Measurements from ENCODE around the gene CCPG1. TPM values are rescaled to one million over a fixed set of nuclear protein-coding genes. Genes with fewer than 3 reads are reported as not detected.

Gene CCPG1
- total and polyA plus RNA-seq, 2 of the 13 experiments (the other 11 are each of a cell fraction or from before 2014, with no cell fraction given): 16.1 to 19.5 TPM

DNA sequence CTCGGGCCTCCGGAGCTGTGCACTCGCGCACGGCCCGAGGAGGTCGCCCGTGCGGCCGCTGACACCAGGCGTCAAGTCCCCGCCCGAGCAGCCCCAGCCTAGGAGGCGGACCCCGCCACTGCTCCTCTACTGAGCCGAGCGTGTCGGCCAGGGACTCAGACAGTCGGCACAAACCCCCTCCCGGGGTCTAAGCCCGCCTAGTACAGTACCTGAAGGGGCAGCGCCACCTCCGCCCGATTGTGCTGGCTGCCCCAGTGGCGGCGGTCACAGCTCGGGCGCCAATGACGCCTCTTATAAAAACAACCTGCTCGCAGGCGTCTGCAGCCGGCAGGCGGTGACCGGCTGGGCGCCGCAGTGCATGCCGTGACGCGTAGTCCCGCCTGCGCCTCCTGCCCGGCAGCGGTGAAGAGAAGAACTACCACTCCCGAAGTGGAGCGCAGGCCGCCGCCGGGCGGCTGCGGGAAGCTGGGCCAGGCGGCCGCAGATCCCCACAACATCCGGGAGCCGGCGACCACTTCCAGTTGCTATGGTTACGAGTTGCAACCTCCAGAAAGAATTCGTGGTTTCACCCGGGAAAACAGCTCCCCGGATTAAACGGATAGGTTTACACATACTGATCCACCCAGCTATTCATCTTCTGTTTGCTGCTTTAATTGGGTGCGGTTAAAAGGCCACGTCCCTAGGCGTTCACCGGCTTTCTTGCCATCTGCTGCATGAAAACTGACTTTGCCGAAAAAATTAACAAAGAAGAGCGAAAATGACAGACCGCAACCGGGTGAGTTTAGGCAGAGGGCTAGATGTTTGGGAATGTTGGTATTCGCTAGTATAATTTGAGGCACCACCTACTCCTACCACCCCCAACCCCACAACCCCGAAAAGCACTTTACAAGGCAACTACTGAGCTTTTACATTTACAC lies at the start of gene CCPG1, which contains the start of gene PIERCE2 (continued):
- TF ChIP-seq, protein P1, sequence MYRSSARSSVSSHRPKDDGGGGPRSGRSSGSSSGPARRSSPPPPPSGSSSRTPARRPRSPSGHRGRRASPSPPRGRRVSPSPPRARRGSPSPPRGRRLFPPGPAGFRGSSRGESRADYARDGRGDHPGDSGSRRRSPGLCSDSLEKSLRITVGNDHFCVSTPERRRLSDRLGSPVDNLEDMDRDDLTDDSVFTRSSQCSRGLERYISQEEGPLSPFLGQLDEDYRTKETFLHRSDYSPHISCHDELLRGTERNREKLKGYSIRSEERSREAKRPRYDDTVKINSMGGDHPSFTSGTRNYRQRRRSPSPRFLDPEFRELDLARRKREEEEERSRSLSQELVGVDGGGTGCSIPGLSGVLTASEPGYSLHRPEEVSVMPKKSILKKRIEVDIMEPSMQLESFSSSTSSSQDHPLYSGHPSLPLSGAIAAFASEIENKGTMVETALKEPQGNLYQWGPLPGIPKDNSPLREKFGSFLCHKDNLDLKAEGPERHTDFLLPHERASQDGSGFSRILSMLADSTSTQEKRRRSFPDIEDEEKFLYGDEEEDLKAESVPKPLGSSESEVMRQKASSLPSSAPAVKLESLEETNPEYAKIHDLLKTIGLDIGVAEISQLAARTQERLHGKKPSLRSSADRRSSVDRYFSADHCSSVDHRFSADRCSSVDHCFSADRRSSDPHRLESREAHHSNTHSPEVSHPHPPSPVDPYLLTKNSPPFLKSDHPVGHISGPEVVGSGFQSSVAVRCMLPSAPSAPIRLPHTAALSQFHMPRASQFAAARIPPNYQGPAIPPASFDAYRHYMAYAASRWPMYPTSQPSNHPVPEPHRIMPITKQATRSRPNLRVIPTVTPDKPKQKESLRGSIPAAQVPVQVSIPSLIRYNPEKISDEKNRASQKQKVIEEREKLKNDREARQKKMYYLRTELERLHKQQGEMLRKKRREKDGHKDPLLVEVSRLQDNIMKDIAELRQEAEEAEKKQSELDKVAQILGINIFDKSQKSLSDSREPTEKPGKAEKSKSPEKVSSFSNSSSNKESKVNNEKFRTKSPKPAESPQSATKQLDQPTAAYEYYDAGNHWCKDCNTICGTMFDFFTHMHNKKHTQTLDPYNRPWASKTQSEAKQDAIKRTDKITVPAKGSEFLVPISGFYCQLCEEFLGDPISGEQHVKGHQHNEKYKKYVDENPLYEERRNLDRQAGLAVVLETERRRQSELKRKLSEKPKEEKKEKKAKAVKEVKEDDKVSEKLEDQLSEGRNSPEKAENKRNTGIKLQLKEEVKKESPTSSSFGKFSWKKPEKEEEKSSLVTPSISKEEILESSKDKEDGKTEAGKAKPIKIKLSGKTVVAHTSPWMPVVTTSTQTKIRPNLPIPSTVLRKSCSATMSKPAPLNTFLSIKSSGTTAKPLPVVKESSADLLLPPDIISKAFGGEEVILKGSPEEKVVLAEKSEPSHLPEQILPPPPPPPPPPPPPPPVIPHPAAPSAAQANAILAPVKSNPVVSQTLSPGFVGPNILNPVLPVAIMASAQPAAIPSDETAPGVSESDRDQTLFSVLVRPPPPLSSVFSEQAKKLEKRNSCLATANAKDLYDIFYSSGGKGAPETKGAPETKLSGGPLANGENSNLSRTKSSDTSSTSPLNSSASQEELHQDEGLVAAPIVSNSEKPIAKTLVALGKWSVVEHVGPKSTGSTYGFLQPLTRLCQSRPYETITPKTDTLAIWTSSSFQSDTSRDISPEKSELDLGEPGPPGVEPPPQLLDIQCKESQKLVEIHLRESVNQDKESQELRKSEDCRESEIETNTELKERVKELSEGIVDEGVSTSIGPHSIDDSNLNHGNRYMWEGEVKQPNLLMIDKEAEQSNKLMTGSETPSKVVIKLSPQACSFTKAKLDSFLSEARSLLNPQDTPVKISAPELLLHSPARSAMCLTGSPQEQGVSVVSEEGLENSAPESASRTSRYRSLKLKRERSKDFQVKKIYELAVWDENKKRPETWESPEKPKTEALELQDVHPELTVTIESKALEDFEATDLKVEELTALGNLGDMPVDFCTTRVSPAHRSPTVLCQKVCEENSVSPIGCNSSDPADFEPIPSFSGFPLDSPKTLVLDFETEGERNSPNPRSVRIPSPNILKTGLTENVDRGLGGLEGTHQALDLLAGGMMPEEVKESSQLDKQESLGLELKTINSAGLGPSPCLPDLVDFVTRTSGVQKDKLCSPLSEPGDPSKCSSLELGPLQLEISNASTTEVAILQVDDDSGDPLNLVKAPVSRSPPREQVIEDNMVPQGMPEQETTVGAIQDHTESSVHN (CRISPR knock-in tag; IDR thresholded peaks at IDR 0.05): no peak
- no peak for TF ChIP-seq SRSF4 (IDR thresholded peaks at IDR 0.05; ENCODE audit: low read depth, low read length, poor library complexity, severe bottlenecking)
- peak; percentile 66; the same call in 1 of the 2 replicates for TF ChIP-seq MYC (CRISPR knock-in tag; IDR thresholded peaks at IDR 0.05; ENCODE audit: borderline replicate concordance)
- peak; percentile 86 for TF ChIP-seq ZFX (CRISPR knock-in tag; IDR thresholded peaks at IDR 0.05; ENCODE audit: low read depth)
- peak; percentile 70; the same call in 1 of the 2 replicates for TF ChIP-seq DRAP1 (CRISPR knock-in tag; IDR thresholded peaks at IDR 0.05)
- TF ChIP-seq ZKSCAN8 (CRISPR knock-in tag; IDR thresholded peaks at IDR 0.05; ENCODE audit: borderline replicate concordance): peak; percentile 62; the same call in 1 of the 2 replicates
- TF ChIP-seq ZNF276 (CRISPR knock-in tag; IDR thresholded peaks at IDR 0.05; ENCODE audit: low read depth): 0 out of 2 replicates have a peak, but pooled peaks have one; percentile 64
- TF ChIP-seq, protein P2, sequence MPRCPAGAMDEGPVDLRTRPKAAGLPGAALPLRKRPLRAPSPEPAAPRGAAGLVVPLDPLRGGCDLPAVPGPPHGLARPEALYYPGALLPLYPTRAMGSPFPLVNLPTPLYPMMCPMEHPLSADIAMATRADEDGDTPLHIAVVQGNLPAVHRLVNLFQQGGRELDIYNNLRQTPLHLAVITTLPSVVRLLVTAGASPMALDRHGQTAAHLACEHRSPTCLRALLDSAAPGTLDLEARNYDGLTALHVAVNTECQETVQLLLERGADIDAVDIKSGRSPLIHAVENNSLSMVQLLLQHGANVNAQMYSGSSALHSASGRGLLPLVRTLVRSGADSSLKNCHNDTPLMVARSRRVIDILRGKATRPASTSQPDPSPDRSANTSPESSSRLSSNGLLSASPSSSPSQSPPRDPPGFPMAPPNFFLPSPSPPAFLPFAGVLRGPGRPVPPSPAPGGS (CRISPR knock-in tag; IDR thresholded peaks at IDR 0.05): peak; percentile 96
- peak; percentile 59; the same call in 1 of the 2 replicates for TF ChIP-seq ZNF558 (CRISPR knock-in tag; IDR thresholded peaks at IDR 0.05; ENCODE audit: borderline replicate concordance)
- peak; percentile 86; the same call in 1 of the 2 replicates for TF ChIP-seq KDM3A (CRISPR knock-in tag; IDR thresholded peaks at IDR 0.05; ENCODE audit: low read depth)
- TF ChIP-seq ZSCAN9 (CRISPR knock-in tag; IDR thresholded peaks at IDR 0.05; ENCODE audit: borderline replicate concordance): peak; percentile 81; the same call in 1 of the 2 replicates
- no peak for TF ChIP-seq ZNF136 (CRISPR knock-in tag; IDR thresholded peaks at IDR 0.05; ENCODE audit: low read depth)
- TF ChIP-seq ZFP82 (CRISPR knock-in tag; IDR thresholded peaks at IDR 0.05; ENCODE audit: borderline replicate concordance): 0 out of 2 replicates have a peak, but pooled peaks have one; percentile 62
- TF ChIP-seq ZNF792 (CRISPR knock-in tag; IDR thresholded peaks at IDR 0.05): peak; percentile 90
- peak; percentile 51; the same call in 1 of the 2 replicates for TF ChIP-seq ZSCAN22 (CRISPR knock-in tag; IDR thresholded peaks at IDR 0.05)

Measured in HepG2 (cell line).